ENCODE measurements around the gene DEPDC5. TPM values are rescaled to one million over a fixed set of nuclear protein-coding genes. Genes with fewer than 3 reads are reported as not detected.

The DEPDC5 gene
- total and polyA plus RNA-seq, 9 of the 15 experiments (the other 6 are each of a cell fraction or from before 2014, with no cell fraction given), result 2.3 to 12.3 (median 10.7) TPM

- peak; percentile 18; the same call in 1 of the 2 replicates for TF ChIP-seq ZBTB7A (IDR thresholded peaks at IDR 0.05; ENCODE audit: borderline replicate concordance, control insufficient read depth, low read depth, low read length)
- TF ChIP-seq POLR2B (IDR thresholded peaks at IDR 0.05; ENCODE audit: low read depth, partially characterized antibody), result peak; percentile 87
- no peak for TF ChIP-seq CREB5 (CRISPR knock-in tag; IDR thresholded peaks at IDR 0.05)
- TF ChIP-seq ZKSCAN1 (IDR thresholded peaks at IDR 0.05; ENCODE audit: low read depth, low read length), result 0 out of 2 replicates have a peak, but pooled peaks have one; percentile 35
- TF ChIP-seq MEF2D (tag; conservative IDR thresholded peaks at IDR 0.05; ENCODE audit: low read depth), result no peak
- TF ChIP-seq RFX5 (IDR thresholded peaks at IDR 0.05; ENCODE audit: low read depth, low read length), result no peak
- TF ChIP-seq TGIF2 (CRISPR knock-in tag; IDR thresholded peaks at IDR 0.05), result no peak
- no peak for TF ChIP-seq CEBPB (tag; IDR thresholded peaks at IDR 0.05)
- TF ChIP-seq ETS1 (conservative IDR thresholded peaks at IDR 0.05; ENCODE audit: control insufficient read depth, low read depth, low read length), result 0 out of 2 replicates have a peak, but pooled peaks have one; percentile 45
- TF ChIP-seq PYGO2 (tag; IDR thresholded peaks at IDR 0.05), result no peak
- no peak for TF ChIP-seq PURB (CRISPR knock-in tag; IDR thresholded peaks at IDR 0.05; ENCODE audit: low read depth)
- 0 out of 2 replicates have a peak, but pooled peaks have one; percentile 31 for TF ChIP-seq SIN3B (IDR thresholded peaks at IDR 0.05; ENCODE audit: low read depth)
- TF ChIP-seq DMBX1 (CRISPR knock-in tag; IDR thresholded peaks at IDR 0.05; ENCODE audit: borderline replicate concordance), result 0 out of 2 replicates have a peak, but pooled peaks have one; percentile 27
- peak; percentile 96 for TF ChIP-seq RBM25 (IDR thresholded peaks at IDR 0.05; ENCODE audit: low read depth, low read length, severe bottlenecking)
- no peak for TF ChIP-seq TFAM (CRISPR knock-in tag; conservative IDR thresholded peaks at IDR 0.05)
- TF ChIP-seq NR0B1 (IDR thresholded peaks at IDR 0.05; ENCODE audit: partially characterized antibody), result no peak
- no peak for TF ChIP-seq E4F1 (CRISPR knock-in tag; IDR thresholded peaks at IDR 0.05; ENCODE audit: borderline replicate concordance)
- no peak for TF ChIP-seq ZNF589 (CRISPR knock-in tag; IDR thresholded peaks at IDR 0.05; ENCODE audit: low read depth)
- no peak for TF ChIP-seq ZNF316 (IDR thresholded peaks at IDR 0.05)
- TF ChIP-seq ZNF707 (CRISPR knock-in tag; conservative IDR thresholded peaks at IDR 0.05), result no peak
- no peak for TF ChIP-seq CREM (IDR thresholded peaks at IDR 0.05; ENCODE audit: low read depth)
- no peak for TF ChIP-seq KHSRP (IDR thresholded peaks at IDR 0.05)
These were observed at the start of gene DEPDC5 (continued) for GRCh38 chr22:31753634-31754501.

All from K562 (cell line).